IMR-90 (cell line): Measurements from ENCODE around the gene PCOLCE2. TPM values are rescaled to one million over a fixed set of nuclear protein-coding genes. Genes with fewer than 3 reads are reported as not detected.

ENCODE experiments used
- ATAC-seq: fragments of 200-7000 bp; cut with Tn5 transposase; 2 replicates; pipeline ENCODE4 v1.9.1; 2020; ENCODE audit warnings: low read depth, mild to moderate bottlenecking, moderate library complexity
- BruUV-seq: library from RNA; stranded (reverse); fragments of 400-500 nt; replicated peaks from 2 replicates; lab custom pipeline; 2021; lab: Mats Ljungman, UMichigan
- CTCF ChIA-PET: fragments of 300-600 bp; formaldehyde crosslinking; extraction: SDS; loops from one replicate; lab custom pipeline; 2021; ENCODE audit warnings: antibody characterized with exemption; lab: Yijun Ruan, JAX
- POLR2A ChIA-PET: fragments of 300-600 bp; sonication (Branson Sonifier 250); formaldehyde crosslinking; loops from one replicate; lab custom pipeline; 2022; ENCODE audit warnings: antibody characterized with exemption; ENCODE audit not compliant: unreplicated experiment; lab: Charles Lee
- DNase-seq: peaks from one replicate; pipeline ENCODE4 v3.0.0; 2013
- H2AFZ ChIP-seq: replicated peaks from 2 replicates; pipeline ENCODE3; 2013; ENCODE audit warnings: low read length, mild to moderate bottlenecking; ENCODE audit not compliant: poor library complexity
- H2AK5ac ChIP-seq: 2 replicates; pipeline ENCODE4 v1.6.1; 2013; ENCODE audit warnings: low read depth, low read length, inconsistent platforms
- H2AK9ac ChIP-seq: replicated peaks from 2 replicates; pipeline ENCODE3; 2013; ENCODE audit warnings: mild to moderate bottlenecking, low read depth, low read length, moderate library complexity; ENCODE audit not compliant: poor library complexity
- H2BK120ac ChIP-seq: 2 replicates; pipeline ENCODE4 v1.6.1; 2013; ENCODE audit warnings: low read depth, low read length, inconsistent platforms
- H2BK15ac ChIP-seq: 3 replicates; pipeline ENCODE4 v1.6.1; 2013; ENCODE audit warnings: low read depth, low read length, inconsistent platforms
- H2BK20ac ChIP-seq: 2 replicates; pipeline ENCODE4 v1.6.1; 2013; ENCODE audit warnings: low read depth, mild to moderate bottlenecking, inconsistent platforms, low read length, moderate library complexity
- H2BK5ac ChIP-seq: 2 replicates; pipeline ENCODE4 v1.6.1; 2013; ENCODE audit warnings: mild to moderate bottlenecking, low read depth, low read length, inconsistent platforms; ENCODE audit not compliant: poor library complexity, severe bottlenecking
- H3K14ac ChIP-seq: replicated peaks from 2 replicates; pipeline ENCODE4 v1.6.1; 2013; ENCODE audit warnings: low read depth, low read length, inconsistent platforms
- H3K18ac ChIP-seq: 2 replicates; pipeline ENCODE4 v1.6.1; 2013; ENCODE audit warnings: low read depth, low read length, control low read depth
- H3K23ac ChIP-seq: 2 replicates; pipeline ENCODE4 v1.6.1; 2013; ENCODE audit warnings: low read depth, low read length, inconsistent platforms
- H3K27ac ChIP-seq: 2 replicates; pipeline ENCODE4 v1.5.1; 2013; ENCODE audit warnings: mild to moderate bottlenecking, control low read depth, low read length; ENCODE audit not compliant: insufficient read depth
- H3K27me3 ChIP-seq: 2 replicates; pipeline ENCODE4 v1.6.1; 2013; ENCODE audit warnings: low read length; ENCODE audit not compliant: control insufficient read depth, insufficient read depth
- H3K36me3 ChIP-seq: 2 replicates; pipeline ENCODE4 v1.6.1; 2013; ENCODE audit warnings: low read length, mixed read lengths; ENCODE audit not compliant: control insufficient read depth, insufficient read depth
- H3K4ac ChIP-seq: 2 replicates; pipeline ENCODE4 v1.6.1; 2013; ENCODE audit warnings: low read depth, low read length, inconsistent platforms
- H3K4me1 ChIP-seq: 2 replicates; pipeline ENCODE4 v1.6.1; 2013; ENCODE audit warnings: low read length, mixed read lengths; ENCODE audit not compliant: control insufficient read depth, insufficient read depth
- H3K4me2 ChIP-seq: 2 replicates; pipeline ENCODE4 v1.6.1; 2013; ENCODE audit warnings: low read depth, mild to moderate bottlenecking, control low read depth, low read length, moderate library complexity
- H3K4me3 ChIP-seq: 2 replicates; pipeline ENCODE4 v1.5.1; 2013; ENCODE audit warnings: low read depth, mild to moderate bottlenecking, control low read depth, low read length, moderate library complexity; ENCODE audit not compliant: insufficient read depth
- H3K56ac ChIP-seq: 2 replicates; pipeline ENCODE4 v1.6.1; 2013; ENCODE audit warnings: low read length, inconsistent platforms; ENCODE audit not compliant: insufficient read depth; ENCODE audit errors: extremely low read depth
- H3K79me1 ChIP-seq, 2 experiments: 2 replicates each; pipeline ENCODE4 v1.6.1; 2013; ENCODE audit warnings: low read length in 2 of 2, inconsistent platforms in 1 of 2, low read depth in 1 of 2
- H3K9ac ChIP-seq: 2 replicates; pipeline ENCODE4 v1.6.1; 2013; ENCODE audit warnings: low read depth, low read length, control low read depth
- H3K9me1 ChIP-seq: 2 replicates; pipeline ENCODE4 v1.6.1; 2013; ENCODE audit warnings: low read length, inconsistent platforms; ENCODE audit not compliant: insufficient read depth
- H3K9me3 ChIP-seq: 2 replicates; pipeline ENCODE4 v1.6.1; 2013; ENCODE audit warnings: low read length; ENCODE audit not compliant: control insufficient read depth, insufficient read depth
- H4K20me1 ChIP-seq: 2 replicates; pipeline ENCODE4 v1.6.1; 2013; ENCODE audit warnings: low read length, inconsistent platforms; ENCODE audit not compliant: insufficient read depth
- H4K5ac ChIP-seq: 2 replicates; pipeline ENCODE4 v1.6.1; 2013; ENCODE audit warnings: mild to moderate bottlenecking, low read depth, low read length, control low read depth
- H4K8ac ChIP-seq, 2 experiments: 2 replicates each; pipeline ENCODE4 v1.6.1; 2013; ENCODE audit warnings: low read depth in 2 of 2, low read length in 2 of 2, control low read depth in 1 of 2, inconsistent platforms in 1 of 2
- H4K91ac ChIP-seq: 2 replicates; pipeline ENCODE4 v1.6.1; 2013; ENCODE audit warnings: low read depth, low read length, inconsistent platforms; ENCODE audit not compliant: insufficient read depth
- BHLHE40 ChIP-seq: fragments of 150-350 bp; IDR thresholded peaks from 2 replicates; pipeline ENCODE4 v1.6.1; 2016; ENCODE audit warnings: mild to moderate bottlenecking, low read depth, low read length
- CEBPB ChIP-seq: IDR thresholded peaks from 2 replicates; pipeline ENCODE4 v1.6.1; 2012; ENCODE audit warnings: low read depth, low read length, improper control_type of control experiment
- CHD1 ChIP-seq: IDR thresholded peaks from 2 replicates; pipeline ENCODE4 v1.6.1; 2012; ENCODE audit warnings: low read depth, low read length, improper control_type of control experiment
- FOS ChIP-seq: fragments of 150-350 bp; IDR thresholded peaks from 2 replicates; pipeline ENCODE4 v1.6.1; 2016; ENCODE audit warnings: low read depth, low read length
- MAZ ChIP-seq: IDR thresholded peaks from 2 replicates; pipeline ENCODE4 v1.6.1; 2012; ENCODE audit warnings: low read depth, mild to moderate bottlenecking, low read length, improper control_type of control experiment, moderate library complexity, borderline replicate concordance
- MXI1 ChIP-seq: IDR thresholded peaks from 2 replicates; pipeline ENCODE4 v1.6.1; 2012; ENCODE audit warnings: low read depth, mild to moderate bottlenecking, low read length, moderate library complexity, borderline replicate concordance
- NFE2L2 ChIP-seq: fragments of 150-350 bp; IDR thresholded peaks from 2 replicates; pipeline ENCODE4 v1.6.1; 2016; ENCODE audit warnings: low read depth, mild to moderate bottlenecking, low read length
- POLR2A ChIP-seq: IDR thresholded peaks from 2 replicates; pipeline ENCODE4 v1.6.1; 2012; ENCODE audit warnings: mild to moderate bottlenecking, low read depth, low read length
- RAD21 ChIP-seq: IDR thresholded peaks from 2 replicates; pipeline ENCODE4 v1.6.1; 2012; ENCODE audit warnings: low read length, improper control_type of control experiment
- RFX5 ChIP-seq: IDR thresholded peaks from 2 replicates; pipeline ENCODE4 v1.8.0; 2012; ENCODE audit warnings: low read depth, mild to moderate bottlenecking, low read length, moderate library complexity
- SMC3 ChIP-seq: fragments of 150-350 bp; IDR thresholded peaks from 2 replicates; pipeline ENCODE4 v1.6.1; 2016; ENCODE audit warnings: low read depth, mild to moderate bottlenecking, antibody characterized with exemption, low read length, moderate library complexity
- whole genome bisulfite sequencing, 2 experiments: methylation state at CpG; one replicate each; pipeline versions ENCODE4 v1.1.5 to v1.1.7; 2013; ENCODE audit warnings: missing lambda C conversion rate in 2 of 2; ENCODE audit not compliant: insufficient read length in 1 of 2; ENCODE audit errors: extremely low coverage in 2 of 2; 5-methylcytosine and 5-hydroxymethylcytosine counted together
- dilution Hi-C: fragments of 300-500 bp; cut with HindIII; formaldehyde crosslinking; loops from one replicate; pipeline ENCODE4 v1.14.3; 2018; ENCODE audit warnings: low sequenced_read_pairs; ENCODE audit not compliant: unreplicated experiment
- in situ Hi-C: fragments of 300-500 bp; cut with MboI; formaldehyde crosslinking; loops from 3 replicates; pipeline ENCODE4 v1.14.3; 2019; ENCODE audit warnings: low sequenced_read_pairs, inconsistent platforms, mixed read lengths
- intact Hi-C: fragments of 100-400 bp; cut with micrococcal nuclease; formaldehyde crosslinking; loops from 2 replicates; pipeline ENCODE4 v1.10.0; 2022
- polyA plus RNA-seq, 3 experiments: library from polyadenylated mRNA; depleted of rRNA; stranded (reverse); fragments of >200 nt; gene quantifications; 2 replicates each; pipeline ENCODE4 v1.2.3, GENCODE V29; 2012; ENCODE audit warnings: low replicate concordance in 1 of 3
- total RNA-seq: library from RNA; depleted of rRNA; stranded (reverse); fragments of >200 nt; gene quantifications from 2 replicates; pipeline ENCODE4 v1.2.3, GENCODE V29; 2012
- TF ChIP-seq, protein P1 (sequence below): conservative IDR thresholded peaks from 2 replicates; pipeline ENCODE4 v1.5.1; 2012; ENCODE audit warnings: mild to moderate bottlenecking, low read depth, low read length, improper control_type of control experiment
- TF ChIP-seq, protein P2 (sequence below): fragments of 150-350 bp; IDR thresholded peaks from 2 replicates; pipeline ENCODE4 v1.6.1; 2016; ENCODE audit warnings: low read depth, mild to moderate bottlenecking, low read length, moderate library complexity, borderline replicate concordance

Gene PCOLCE2
- total and polyA plus RNA-seq, 2 of the 4 experiments (the other 2 are of a cell fraction): 0.50 to 0.54 TPM

DNA sequence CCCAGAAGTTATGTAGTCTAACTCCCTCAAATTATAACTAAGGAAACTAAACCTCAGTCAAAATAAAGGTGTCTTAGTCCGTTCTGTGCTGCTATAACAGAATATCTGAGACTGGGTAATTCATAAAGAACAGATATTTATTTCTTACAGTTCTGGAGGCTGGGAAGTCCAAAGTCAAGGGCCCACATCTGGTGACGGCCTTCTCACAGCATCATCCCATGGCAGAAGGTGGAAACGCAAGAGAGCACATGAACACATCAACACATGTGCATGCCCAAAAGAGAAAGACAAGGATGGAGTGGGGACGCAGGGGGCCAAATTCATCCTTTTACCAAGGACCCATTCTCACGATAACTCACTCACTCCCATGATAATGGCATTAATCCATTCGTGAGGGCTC, 73.1 kb downstream of the PCOLCE2 start:
- intact Hi-C loops: no loop called here
- ATAC-seq (no peak), DNase-seq (no peak)
- Histone ChIP-seq H3K27ac (no peak overlapping the region), H3K56ac (no peak overlapping the region), H3K4me2 (no peak overlapping the region), H2BK15ac (no peak overlapping the region), H2BK20ac (no peak overlapping the region), H3K23ac (no peak overlapping the region), H3K18ac (no peak overlapping the region), H3K4ac (no peak overlapping the region), H4K8ac (no peak overlapping the region), H3K9me3 (no peaks in the 10 kb centered on the region), H3K14ac (no peak overlapping the region), H2BK5ac (no peak overlapping the region), H3K9ac (no peak overlapping the region), H4K5ac (no peak overlapping the region), H2AK9ac (no peak overlapping the region), H3K36me3 (no peaks in the 10 kb centered on the region), H3K79me1 (no peaks in the 10 kb centered on the region), H3K27me3 (peaks cover 6% of the 10 kb centered on the region; the same call in 1 of the 2 replicates), H4K91ac (no peak overlapping the region), H3K4me1 (no peaks in the 10 kb centered on the region), H2AFZ (no peak overlapping the region), H2AK5ac (no peak overlapping the region), H2BK120ac (no peak overlapping the region), H4K20me1 (no peaks in the 10 kb centered on the region), H3K9me1 (no peaks in the 10 kb centered on the region), H3K4me3 (no peak overlapping the region)
- ChIA-PET CTCF (interaction anchor here (1.1 kb wide), 1 partner anchor 12 kb away, joined by 4 read pairs; no protein-coding TSS in a partner anchor), POLR2A (no interaction called here)
- no CpG with 5 or more reads among the region's 6 CpGs for WGBS, 2 experiments
- TF ChIP-seq FOS: no peak
- no peak for TF ChIP-seq CEBPB
- no peak for TF ChIP-seq BHLHE40
- no peak for TF ChIP-seq CHD1
- TF ChIP-seq POLR2A: no peak
- no peak for TF ChIP-seq MXI1
- no peak for TF ChIP-seq MAZ
- no peak for TF ChIP-seq NFE2L2
- TF ChIP-seq, protein P1, sequence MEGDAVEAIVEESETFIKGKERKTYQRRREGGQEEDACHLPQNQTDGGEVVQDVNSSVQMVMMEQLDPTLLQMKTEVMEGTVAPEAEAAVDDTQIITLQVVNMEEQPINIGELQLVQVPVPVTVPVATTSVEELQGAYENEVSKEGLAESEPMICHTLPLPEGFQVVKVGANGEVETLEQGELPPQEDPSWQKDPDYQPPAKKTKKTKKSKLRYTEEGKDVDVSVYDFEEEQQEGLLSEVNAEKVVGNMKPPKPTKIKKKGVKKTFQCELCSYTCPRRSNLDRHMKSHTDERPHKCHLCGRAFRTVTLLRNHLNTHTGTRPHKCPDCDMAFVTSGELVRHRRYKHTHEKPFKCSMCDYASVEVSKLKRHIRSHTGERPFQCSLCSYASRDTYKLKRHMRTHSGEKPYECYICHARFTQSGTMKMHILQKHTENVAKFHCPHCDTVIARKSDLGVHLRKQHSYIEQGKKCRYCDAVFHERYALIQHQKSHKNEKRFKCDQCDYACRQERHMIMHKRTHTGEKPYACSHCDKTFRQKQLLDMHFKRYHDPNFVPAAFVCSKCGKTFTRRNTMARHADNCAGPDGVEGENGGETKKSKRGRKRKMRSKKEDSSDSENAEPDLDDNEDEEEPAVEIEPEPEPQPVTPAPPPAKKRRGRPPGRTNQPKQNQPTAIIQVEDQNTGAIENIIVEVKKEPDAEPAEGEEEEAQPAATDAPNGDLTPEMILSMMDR: no peak
- no peak for TF ChIP-seq SMC3
- no peak for TF ChIP-seq RFX5
- TF ChIP-seq, protein P2, sequence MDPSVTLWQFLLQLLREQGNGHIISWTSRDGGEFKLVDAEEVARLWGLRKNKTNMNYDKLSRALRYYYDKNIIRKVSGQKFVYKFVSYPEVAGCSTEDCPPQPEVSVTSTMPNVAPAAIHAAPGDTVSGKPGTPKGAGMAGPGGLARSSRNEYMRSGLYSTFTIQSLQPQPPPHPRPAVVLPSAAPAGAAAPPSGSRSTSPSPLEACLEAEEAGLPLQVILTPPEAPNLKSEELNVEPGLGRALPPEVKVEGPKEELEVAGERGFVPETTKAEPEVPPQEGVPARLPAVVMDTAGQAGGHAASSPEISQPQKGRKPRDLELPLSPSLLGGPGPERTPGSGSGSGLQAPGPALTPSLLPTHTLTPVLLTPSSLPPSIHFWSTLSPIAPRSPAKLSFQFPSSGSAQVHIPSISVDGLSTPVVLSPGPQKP: no peak
- no peak for TF ChIP-seq RAD21
- in situ Hi-C loops: no loop called here
- no TSS peak for BruUV-seq
- dilution Hi-C loops: no loop called here
